BJ (cell line): ENCODE measurements around the gene CNKSR2. TPM values are rescaled to one million over a fixed set of nuclear protein-coding genes. Genes with fewer than 3 reads are reported as not detected.
A peak's percentile ranks its signal among the peaks of the same experiment; 100 is the strongest.

Experiments used
- CTCF ChIA-PET: fragments of 350-600 bp; formaldehyde crosslinking; extraction: SDS; loops from one replicate; lab custom pipeline; 2021; ENCODE audit warnings: antibody characterized with exemption, inconsistent platforms; lab: Yijun Ruan, JAX
- POLR2A ChIA-PET: fragments of 300-600 bp; sonication (Branson Sonifier 250); formaldehyde crosslinking; extraction: SDS; loops from one replicate; lab custom pipeline; 2021; ENCODE audit warnings: antibody characterized with exemption; lab: Charles Lee
- DNase-seq: peaks from one replicate; pipeline ENCODE4 v3.0.0-alpha.2; 2011; ENCODE audit warnings: low read depth
- H3K27me3 ChIP-seq: 2 replicates; pipeline ENCODE4 v1.6.0; 2011; ENCODE audit warnings: low read length; ENCODE audit not compliant: control insufficient read depth, insufficient read depth
- H3K36me3 ChIP-seq: 2 replicates; pipeline ENCODE4 v1.5.1; 2011; ENCODE audit warnings: low read length; ENCODE audit not compliant: control insufficient read depth, insufficient read depth
- H3K4me3 ChIP-seq: 2 replicates; pipeline ENCODE4 v1.5.1; 2011; ENCODE audit warnings: low read depth, mild to moderate bottlenecking, control low read depth, low read length
- polyA minus RNA-seq: library from RNA; depleted of rRNA, polyadenylated mRNA; stranded (reverse); fragments of >200 nt; gene quantifications from 2 replicates; pipeline ENCODE4 v1.2.3, GENCODE V29; 2011; rRNA and poly(A)+ RNA removed
- polyA plus RNA-seq: library from polyadenylated mRNA; depleted of rRNA; stranded (reverse); fragments of >200 nt; gene quantifications from 2 replicates; pipeline ENCODE4 v1.2.3, GENCODE V29; 2011; rRNA removed
- TF ChIP-seq, protein P1 (sequence below): IDR thresholded peaks from 2 replicates; pipeline ENCODE4 v1.5.1; 2011; ENCODE audit warnings: low read depth, mild to moderate bottlenecking, control low read depth, inconsistent platforms, low read length, moderate library complexity; ENCODE audit not compliant: insufficient read depth

The CNKSR2 gene
- 0.32 and 0.37 TPM in 2 replicates for polyA plus RNA-seq
- polyA minus RNA-seq, result 0.19 and 0.41 TPM in 2 replicates

DNA sequence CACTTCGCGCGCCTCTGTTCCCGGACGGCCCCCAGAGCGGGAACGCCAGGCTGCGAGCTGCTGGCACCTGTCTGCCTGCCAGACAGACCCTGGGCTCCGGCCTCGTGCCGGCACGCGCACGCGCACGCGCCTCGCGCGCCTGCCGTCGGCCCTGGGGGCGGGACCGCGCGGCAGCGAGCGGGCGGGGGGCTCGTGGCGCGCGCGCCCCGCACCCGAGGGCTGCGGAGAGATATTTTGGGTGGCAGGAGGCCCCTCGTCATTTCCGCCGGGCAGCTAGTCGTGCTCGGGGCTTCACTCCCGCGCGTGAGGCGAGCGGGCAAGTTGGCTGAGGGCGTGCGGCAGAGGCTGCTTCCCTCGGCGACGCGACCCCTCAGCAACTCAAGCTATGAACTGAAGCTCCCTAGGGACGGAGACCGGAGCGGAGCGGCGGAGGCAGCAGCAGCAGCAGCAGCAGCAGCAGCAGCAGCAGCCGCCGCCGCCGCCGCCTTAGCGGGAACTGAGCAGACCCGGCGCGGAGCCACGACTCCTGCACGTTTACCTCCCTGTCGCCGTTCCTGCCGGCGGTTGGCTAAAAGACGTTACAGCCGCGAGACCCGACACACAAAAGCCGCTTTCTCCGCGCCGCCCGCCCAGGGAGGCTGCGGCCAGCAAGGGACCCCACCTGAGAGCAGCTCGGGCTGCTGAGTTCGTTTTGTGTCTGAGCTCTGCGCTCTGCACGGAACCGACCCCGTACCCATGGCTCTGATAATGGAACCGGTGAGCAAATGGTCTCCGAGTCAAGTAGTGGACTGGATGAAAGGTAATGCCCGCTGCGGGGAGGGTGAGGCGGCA, at the start of gene CNKSR2:
Gene CNKSR2, plus strand, starts transcription at position 256 of the 831 bp plus-strand sequence. Its CDS starts 480 bp downstream, at position 736.
- POLR2A ChIA-PET, result no interaction called here

GRCh38 chrX:21354725-21355124, 19.5 kb upstream of the CNKSR2 start:
- ChIA-PET CTCF (interaction anchor here (1.0 kb wide), 1 partner anchor 56 kb away, joined by 3 read pairs; no protein-coding TSS in a partner anchor), POLR2A (no interaction called here)
- H3K4me3 ChIP-seq, result no peak overlapping the region
- TF ChIP-seq, protein P1, sequence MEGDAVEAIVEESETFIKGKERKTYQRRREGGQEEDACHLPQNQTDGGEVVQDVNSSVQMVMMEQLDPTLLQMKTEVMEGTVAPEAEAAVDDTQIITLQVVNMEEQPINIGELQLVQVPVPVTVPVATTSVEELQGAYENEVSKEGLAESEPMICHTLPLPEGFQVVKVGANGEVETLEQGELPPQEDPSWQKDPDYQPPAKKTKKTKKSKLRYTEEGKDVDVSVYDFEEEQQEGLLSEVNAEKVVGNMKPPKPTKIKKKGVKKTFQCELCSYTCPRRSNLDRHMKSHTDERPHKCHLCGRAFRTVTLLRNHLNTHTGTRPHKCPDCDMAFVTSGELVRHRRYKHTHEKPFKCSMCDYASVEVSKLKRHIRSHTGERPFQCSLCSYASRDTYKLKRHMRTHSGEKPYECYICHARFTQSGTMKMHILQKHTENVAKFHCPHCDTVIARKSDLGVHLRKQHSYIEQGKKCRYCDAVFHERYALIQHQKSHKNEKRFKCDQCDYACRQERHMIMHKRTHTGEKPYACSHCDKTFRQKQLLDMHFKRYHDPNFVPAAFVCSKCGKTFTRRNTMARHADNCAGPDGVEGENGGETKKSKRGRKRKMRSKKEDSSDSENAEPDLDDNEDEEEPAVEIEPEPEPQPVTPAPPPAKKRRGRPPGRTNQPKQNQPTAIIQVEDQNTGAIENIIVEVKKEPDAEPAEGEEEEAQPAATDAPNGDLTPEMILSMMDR, result no peak
- no peaks in the 10 kb centered on the region for H3K36me3 ChIP-seq
- no peak for DNase-seq
- no peaks in the 10 kb centered on the region for H3K27me3 ChIP-seq

More for the DNA sequence above, at the start of gene CNKSR2:
- TF ChIP-seq, protein P1, result no peak
- DNase-seq, result no peak
- peaks cover 8% of the 10 kb centered on the region for H3K27me3 ChIP-seq
- H3K4me3 ChIP-seq, result peak within 1 kb of the TSS; percentile 36
- CTCF ChIA-PET, result no interaction called here
- H3K36me3 ChIP-seq, result no peaks in the 10 kb centered on the region

DNA sequence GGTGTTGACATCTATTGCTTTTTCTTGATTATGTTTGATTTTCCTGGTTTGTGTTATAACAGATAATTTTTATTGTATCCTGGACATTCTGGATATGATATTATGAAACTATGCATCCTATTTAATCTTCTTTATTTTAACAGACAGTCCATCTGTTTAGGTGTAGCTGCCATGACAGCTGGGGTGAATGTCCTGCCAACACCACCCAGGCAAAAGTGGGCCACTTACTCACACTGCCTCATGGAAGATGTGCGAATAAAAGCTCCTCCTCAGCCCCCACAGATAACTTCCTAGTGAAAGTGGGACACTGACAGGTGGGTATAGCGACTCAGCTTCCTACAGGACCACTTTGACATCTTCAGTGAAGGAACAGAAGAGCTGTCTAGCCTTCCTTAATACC, 18.4 kb upstream of the CNKSR2 start:
- Histone ChIP-seq H3K36me3 (no peaks in the 10 kb centered on the region), H3K4me3 (no peak overlapping the region), H3K27me3 (no peaks in the 10 kb centered on the region)
- POLR2A ChIA-PET, result no interaction called here
- TF ChIP-seq, protein P1, result no peak
- DNase-seq, result no peak
- CTCF ChIA-PET, result no interaction called here

DNA sequence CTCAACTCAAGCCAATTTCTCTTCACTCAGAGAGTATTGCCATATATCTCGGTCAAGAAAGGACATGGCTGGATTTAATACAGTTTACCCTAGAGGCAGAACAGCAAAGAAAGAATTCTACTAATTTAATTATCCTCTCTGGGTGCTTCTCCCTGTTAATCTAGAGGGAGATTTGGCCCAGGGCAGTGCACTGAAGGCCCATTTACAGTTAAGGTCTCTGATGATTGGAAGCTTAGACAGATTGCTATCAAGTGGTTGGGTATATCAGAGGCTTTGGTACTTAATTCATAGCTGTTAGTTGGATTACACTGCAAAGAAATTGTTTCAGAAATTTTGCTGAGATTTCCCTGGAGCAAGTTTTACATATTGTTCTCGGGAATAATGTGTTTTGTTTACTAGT, 4.6 kb upstream of the CNKSR2 start:
- CTCF ChIA-PET, result no interaction called here
- TF ChIP-seq, protein P1, result no peak

DNA sequence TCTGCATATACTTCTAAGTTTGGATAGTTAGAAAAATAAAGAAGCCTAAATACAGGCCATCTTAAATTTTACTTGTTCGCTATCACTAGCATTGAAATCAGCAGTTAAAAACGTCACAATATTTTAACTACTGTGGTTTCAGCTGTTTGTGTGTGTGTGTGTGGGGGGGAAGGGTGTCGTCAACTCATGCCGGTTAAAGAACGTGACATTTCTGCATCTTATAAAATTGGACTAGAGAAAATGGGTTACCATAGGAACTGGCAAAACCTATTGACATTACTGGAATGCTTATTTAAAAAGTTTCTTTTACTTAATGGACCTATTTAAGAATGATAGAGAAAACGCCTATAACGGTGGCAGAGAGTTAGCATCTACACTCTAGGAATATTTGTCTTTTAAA, 1.2 kb upstream of the CNKSR2 start:
- TF ChIP-seq, protein P1, result no peak
- ChIA-PET POLR2A (no interaction called here), CTCF (no interaction called here)
- Histone ChIP-seq H3K27me3 (peaks cover 8% of the 10 kb centered on the region), H3K4me3 (no peak overlapping the region), H3K36me3 (no peaks in the 10 kb centered on the region)
- no peak for DNase-seq

More for the DNA sequence above, 4.6 kb upstream of the CNKSR2 start:
- POLR2A ChIA-PET, result no interaction called here
- no peaks in the 10 kb centered on the region for H3K36me3 ChIP-seq
- peaks cover 3% of the 10 kb centered on the region; the same call in 1 of the 2 replicates for H3K27me3 ChIP-seq
- DNase-seq, result no peak
- no peak overlapping the region for H3K4me3 ChIP-seq
